Measurements from ENCODE around the gene CBX4.

CBX4 gene

DNA sequence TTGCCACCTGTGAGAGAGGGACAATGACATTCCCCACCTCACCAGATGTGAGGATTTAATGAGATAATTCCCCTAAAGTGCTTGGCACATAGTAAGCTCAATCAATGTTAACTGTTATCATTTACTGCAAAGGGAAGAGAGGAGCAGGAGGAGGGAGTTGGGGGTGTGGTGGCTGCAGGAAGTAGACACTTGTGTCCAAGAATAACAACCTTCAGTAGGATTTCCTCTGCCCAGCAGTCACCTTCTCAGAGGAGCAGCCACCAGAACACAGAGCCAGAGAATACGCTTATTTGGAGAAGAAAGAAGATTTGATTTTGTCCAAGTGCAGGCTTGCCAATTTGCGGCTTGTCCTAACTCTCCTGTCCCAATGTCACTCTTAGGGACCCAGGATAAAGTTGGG, 10.2 kb downstream of the CBX4 start:
- DNase-seq (ENCODE audit: low read depth in 2 of 2) = no peak

DNA sequence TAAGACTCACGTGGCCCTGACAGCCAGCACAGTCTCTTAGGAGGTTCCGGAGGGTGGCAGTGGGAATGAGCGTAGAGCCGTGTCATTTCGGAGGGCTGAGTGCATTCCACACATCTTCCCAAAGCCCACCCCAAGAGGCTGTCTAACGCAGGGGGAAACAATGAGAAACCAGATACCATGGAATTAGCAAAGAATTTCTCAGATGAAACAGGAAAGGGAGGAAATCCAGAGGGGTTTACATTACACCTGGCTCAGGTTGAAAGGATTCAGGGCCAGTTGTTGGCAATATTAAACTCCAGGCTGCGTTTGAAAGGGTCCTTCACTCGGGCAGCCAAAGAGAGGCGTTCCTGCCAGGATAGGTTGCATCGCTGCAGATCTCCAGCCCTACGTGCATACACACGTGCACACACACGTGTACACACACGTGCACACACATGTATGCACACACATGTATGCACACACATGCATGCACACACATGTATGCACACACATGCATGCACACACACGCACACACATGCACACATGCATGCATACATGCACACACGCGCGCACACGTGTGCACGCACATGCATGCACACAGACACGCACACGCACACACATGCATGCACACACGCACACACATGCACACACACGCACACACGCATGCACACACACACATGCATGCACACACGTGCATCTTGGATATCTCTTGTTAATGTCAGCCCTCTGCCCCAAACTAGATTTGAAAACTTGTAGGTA, 12.2 kb downstream of the CBX4 start:
- no peak for DNase-seq (ENCODE audit: low read depth in 2 of 2)

GRCh38 chr17:79826204-79826680, 13.0 kb downstream of the CBX4 start:
- DNase-seq (ENCODE audit: low read depth in 2 of 2) = no peak

GRCh38 chr17:79825580-79825921, 13.7 kb downstream of the CBX4 start:
- no peak for DNase-seq (ENCODE audit: low read depth in 2 of 2)

DNA sequence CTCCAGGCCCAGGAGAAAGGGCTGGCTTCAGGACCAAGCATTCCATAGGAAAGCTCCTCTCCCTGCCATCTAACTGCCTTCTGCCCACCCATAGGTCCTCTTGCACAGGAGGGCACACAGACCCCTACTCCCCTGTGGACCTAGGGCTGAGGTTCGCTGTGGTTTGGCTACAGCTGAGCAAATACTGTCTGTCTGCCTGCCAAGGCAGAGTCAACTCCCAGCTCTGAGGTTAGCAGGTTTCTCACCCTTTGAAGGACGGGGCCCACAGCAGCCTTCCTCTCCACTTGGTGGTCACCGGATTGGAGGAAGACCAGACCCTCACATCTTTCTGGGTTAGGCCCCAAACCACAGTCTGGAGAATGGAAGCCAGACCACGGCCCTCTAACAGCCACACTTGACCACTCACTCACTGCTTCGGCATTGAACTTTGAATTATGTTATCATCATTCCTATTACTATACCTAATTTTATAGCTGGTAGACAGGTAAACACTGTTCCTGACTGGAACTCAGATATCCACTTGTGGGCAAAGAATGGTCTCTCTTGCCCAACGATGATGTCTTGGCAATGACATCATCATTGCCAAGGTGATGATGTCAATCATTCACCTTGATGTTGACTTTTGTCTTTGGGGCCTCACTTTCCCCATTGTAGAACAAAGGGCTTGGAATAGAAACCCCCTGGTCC, 14.2 kb downstream of the CBX4 start:
- no peak for DNase-seq (ENCODE audit: low read depth in 2 of 2)

DNA sequence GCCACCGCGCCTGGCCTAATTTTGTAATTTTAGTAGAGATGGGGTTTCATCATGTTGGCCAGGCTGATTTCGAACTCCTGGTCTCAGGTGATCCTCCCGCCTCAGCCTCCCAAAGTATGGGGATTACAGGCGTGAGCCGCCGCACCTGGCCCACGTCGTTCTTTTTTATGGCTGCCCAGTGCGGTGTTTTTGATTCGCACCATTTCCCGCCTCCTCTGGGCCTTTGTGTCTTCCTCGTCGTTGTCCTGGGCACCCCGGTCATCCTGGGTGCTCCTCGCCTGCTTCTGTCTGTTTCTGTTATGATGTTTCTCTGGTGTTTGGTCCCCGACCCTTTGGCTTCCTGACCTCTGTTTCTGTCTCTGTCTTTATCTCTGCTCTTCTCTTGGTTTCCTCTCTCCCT, 15.0 kb downstream of the CBX4 start:
- DNase-seq (ENCODE audit: low read depth in 2 of 2) = no peak

- no peak for DNase-seq (ENCODE audit: low read depth in 2 of 2)
Measured at GRCh38 chr17:79822583-79823124, 16.6 kb downstream of the CBX4 start.

- DNase-seq (ENCODE audit: low read depth in 2 of 2) = no peak
Measured at GRCh38 chr17:79821331-79822095, 17.7 kb downstream of the CBX4 start.

DNA sequence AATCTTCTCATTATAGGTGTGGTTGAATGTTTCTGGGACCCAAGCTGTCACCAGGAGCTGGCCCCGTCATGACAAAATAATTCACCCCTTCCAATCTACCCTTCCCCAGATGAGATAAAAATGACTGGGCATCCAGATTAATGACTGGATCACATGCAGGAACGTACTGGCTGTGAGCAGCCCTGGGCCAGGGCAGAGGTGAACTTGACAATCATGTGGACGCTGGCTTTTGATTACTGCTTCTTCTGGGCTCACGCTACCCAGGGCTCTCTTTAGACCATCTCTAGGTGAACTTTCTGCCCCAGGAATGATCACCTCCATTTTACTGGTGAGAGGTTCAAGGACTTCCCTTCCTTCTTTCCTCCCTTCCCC, 18.3 kb downstream of the CBX4 start:
- DNase-seq (ENCODE audit: low read depth in 2 of 2) = no peak

DNA sequence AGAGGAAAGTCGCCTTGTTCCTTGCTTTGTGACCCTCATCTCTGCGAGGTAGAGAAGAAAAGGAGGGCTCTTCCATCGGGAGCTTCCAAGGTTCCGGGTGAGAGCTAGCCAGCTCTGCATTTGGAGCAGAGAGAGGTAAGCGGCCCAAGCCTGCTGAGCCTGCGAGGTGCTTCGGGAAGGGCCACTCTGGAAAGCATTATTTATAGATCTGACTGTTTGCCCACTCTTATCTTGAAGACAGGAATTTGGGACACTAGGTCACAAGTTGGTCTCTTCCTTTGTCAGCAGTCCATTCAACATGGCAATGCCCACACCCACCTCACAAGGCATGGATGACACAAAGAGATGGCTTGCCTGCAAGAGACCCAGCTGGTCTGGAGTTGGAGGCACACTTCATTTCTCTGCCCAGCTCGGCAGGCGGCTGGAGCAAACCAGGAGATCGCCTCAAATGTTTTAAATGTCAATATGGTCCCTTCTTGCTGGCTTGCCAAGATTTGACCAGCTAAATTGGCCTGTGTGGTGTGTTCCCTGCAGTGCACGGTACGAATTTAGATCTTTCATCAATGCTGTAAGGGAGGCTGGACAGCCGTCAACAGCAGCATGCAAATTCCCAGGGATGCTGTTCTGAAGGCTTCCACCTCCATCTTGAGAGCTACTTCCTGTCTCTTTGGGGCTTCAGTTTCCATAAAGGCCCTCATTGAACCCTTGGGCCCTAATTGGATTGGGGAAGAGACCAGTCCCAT, 19.5 kb downstream of the CBX4 start:
- no peak for DNase-seq (ENCODE audit: low read depth in 2 of 2)

DNA sequence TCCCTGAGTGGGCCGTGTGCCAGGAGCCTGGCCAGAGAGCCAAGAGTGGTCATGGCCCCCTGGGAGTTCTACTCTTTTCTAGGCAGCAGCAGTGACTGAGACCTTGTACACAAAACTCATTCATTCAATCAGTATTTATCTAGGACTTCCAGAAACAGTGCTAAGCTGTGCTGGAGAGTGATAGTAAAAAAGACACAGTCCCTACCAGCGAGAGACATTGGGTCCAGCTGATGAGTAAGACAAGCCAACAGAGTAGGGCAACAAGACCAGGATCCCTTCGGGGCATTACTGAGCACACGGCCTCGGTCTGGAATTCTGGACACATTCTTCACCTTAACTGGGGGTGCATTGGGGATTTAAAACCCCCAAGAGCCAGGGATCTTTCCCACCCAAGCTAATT, 20.2 kb downstream of the CBX4 start:
- DNase-seq (ENCODE audit: low read depth in 2 of 2) = no peak

DNA sequence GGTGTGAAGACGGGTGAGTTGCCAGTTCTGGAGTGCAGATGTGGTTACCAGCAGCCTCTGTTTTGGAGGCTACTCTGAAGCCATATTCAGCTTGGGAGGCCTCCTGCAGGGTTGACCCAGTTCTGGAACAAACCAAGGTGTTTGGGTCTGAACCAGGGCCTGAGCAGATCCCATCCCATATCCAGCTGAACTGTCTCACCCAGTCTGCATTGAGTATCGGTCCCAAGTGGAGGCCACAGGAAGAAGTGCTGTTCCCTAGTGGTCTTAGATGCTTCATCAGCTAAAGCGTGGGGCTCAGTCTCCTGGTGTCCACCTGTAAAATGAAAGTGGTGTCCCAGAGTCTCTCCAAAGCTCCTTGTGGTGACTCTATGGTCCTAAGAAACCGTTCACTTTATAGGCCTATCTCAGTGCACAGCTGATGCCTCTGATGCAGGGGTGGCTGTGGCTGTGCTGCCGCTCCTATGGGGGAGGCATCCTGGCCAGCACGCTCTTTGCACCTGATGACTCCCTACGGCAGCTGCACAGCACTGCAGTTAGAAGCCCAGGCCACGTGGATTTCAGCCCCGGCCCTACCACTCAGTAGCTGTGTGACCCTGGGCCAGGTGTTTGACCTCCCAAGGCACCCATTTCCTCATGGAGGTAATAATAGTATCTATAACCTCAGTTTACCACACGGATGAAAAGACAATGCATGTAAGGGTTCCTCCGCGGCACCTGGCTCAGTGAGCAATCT, 21.0 kb downstream of the CBX4 start:
- no peak for DNase-seq (ENCODE audit: low read depth in 2 of 2)

DNA sequence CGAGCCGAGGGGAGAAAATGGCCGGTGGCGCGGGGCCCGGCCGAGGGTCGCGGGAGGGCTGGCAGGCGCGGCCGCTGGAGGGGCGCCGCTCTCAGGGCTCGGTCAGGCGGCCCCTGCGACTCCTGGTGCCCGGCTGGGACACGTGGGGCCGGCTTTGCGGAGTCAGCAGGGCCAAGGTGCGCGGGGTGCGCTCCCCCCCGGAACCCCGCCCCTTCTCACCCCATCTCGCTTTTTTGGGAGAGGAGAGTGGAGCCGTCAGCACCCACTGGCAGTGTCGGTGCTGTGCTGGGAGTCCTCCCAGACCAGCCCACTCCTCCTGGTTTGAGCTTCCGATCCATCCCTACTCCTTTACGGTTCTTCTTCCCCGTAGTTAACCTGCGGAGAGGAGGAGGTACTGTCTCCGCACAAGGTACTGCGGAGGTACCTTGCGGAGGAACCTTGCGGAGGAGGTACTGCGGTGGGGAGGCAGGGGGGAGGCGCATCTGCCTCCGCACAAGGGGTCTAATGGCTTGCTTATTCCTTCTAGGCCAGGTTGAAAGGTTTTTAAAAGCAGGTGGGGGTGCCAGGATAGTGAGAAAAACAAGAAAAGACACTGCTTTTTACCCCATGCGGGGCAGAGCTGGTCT, 23.3 kb downstream of the CBX4 start:
- DNase-seq (ENCODE audit: low read depth in 2 of 2) = no peak

DNA sequence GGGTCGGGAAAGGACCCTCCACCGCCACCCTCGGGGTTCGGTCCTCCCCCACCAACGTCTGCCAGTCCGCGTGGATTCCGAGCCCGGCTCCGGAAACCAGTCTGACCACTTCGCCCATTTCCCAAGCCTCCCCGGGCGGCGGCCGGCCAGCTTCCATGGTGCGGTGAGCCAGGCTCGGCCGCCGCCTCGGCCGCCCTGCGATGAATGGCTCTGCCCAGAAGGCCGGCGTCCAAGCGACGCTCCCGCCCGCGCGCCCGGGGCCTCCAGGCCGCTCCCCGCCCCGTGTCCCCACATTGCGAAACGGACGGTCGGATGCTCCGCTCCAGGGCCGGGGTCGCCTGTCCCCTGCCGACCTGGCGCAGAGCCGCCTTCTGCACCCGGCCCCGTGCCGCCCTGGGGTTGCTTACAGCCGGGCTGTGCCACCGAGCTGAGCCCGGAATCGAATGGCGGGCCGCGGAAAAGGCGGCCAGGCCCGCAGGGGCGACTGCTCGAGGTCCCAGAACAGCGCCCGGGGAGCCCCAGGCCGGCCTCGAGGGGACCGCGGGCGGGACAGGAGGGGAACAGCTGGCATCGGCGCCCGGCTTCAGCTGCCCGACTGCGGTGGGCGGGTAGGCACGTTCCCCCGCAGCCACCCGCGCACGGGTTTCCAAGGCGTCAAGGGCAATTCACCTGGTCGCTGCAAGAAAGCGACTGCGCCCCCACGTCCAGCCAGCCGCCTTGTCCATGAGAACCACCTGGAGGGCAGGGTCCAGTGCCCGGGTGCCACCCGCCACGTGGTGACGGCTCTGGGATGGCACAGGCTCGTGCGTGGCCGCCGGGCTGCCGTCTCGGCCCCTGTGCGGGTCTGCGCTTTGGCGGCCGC, 24.0 kb downstream of the CBX4 start:
- DNase-seq (ENCODE audit: low read depth in 2 of 2) = no peak

- DNase-seq (ENCODE audit: low read depth in 2 of 2) = no peak
Measured at GRCh38 chr17:79814127-79814973, 24.9 kb downstream of the CBX4 start.

- DNase-seq (ENCODE audit: low read depth in 2 of 2) = no peak
Measured at GRCh38 chr17:79813297-79814126, 25.7 kb downstream of the CBX4 start.

- no peak for DNase-seq (ENCODE audit: low read depth in 2 of 2)
Measured at GRCh38 chr17:79812353-79813258, 26.6 kb downstream of the CBX4 start.
